Stimulated activated CD4-positive, alpha-beta T cell treated with anti-CD3 and anti-CD28 coated beads, Interleukin-4, amount 100 ng/mL, for 4 hours (primary cell): Measurements from ENCODE around the gene FOXQ1.
"Not testable (repeated sequence)": the region's sequence is repeated elsewhere in the genome, so short reads cannot be mapped to it uniquely, and the experiment has no call there.

Experiments
- DNase-seq, 2 experiments: peaks; one replicate each; pipeline ENCODE4 v3.0.0-alpha.2; 2020

The FOXQ1 gene

DNA sequence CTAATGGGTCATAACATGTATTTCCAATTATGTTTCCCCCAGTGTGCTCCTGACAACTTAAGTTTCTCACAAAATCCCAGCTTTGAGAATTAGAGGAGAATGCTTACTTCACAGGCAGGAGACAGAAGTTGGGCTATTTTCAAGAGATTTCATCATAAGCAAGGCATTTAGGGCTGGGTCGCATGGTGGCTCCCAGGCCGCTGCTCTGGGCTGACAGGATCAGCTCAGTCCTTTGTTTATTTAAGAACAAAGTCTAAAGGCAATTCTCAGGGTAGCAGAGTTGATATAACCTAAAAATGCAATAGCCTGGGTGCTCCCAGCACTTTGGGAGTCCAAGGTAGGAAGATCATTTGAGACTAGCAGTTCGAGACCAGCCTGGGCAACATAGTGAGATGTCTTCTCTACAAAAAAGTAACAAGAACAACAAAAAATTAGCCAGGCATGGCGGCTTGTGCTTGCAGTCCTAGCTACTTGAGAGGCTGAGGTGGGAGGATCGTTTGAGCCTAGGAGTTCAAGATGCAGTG is 10.9 kb downstream of the FOXQ1 start:
- no peak for DNase-seq

DNA sequence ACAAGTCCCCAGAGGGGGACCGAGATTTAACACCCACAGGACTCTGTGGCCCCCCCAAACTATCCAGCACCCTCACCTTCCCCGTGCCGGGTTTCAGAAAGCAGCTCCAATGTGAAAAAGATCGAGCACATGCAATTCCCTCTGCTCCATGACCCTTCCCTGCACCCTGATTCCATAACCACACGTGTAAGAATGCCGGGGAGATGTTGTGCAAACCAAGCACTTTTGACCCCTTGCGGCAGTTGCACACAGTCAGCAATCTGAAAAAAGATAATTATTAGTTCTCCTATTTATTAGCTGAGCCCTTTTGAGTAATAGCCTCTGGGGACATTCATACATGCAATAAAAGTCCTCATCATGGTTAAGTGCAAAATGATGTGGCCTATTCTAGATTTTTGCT is 13.0 kb downstream of the FOXQ1 start:
- DNase-seq = no peak

DNA sequence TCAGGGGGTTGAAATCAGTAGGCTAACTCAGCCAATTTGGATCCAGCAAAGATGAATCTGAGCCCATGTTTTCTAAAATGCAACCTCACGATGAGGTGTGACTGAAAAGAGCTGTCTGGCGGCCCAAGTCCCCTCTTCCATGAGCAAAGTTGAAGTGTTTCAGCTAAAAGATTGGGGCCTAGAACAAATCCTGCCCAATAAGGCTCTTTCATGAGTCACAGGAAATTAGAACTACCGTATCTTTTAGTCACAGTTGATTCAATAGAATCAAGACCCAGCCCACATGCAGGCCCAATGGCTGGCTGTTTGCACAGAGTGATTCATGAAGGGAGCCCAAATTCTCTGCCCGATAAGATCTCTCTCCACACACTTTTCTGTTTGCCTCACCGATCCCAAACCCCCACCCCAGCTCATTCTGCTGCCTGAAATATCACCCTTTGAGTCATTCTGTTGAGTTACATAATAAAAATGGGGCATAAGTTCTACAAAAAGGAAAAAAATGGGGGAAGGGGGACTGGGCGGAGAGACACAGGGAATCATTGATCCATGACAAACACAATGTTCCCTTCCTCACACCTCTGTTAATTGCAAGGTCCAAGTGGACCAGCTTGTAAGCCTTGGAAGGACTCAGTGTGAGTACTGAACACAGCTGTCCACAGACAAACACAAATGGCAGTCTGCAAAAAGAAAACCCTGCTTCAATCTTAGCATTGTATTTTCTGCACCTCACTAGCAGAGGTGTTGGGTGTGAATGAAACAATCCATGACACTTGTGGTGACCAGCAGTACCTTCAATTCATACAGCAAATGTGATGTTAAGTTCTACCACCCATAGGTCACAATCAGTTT is 13.8 kb downstream of the FOXQ1 start:
- no peak for DNase-seq

DNA sequence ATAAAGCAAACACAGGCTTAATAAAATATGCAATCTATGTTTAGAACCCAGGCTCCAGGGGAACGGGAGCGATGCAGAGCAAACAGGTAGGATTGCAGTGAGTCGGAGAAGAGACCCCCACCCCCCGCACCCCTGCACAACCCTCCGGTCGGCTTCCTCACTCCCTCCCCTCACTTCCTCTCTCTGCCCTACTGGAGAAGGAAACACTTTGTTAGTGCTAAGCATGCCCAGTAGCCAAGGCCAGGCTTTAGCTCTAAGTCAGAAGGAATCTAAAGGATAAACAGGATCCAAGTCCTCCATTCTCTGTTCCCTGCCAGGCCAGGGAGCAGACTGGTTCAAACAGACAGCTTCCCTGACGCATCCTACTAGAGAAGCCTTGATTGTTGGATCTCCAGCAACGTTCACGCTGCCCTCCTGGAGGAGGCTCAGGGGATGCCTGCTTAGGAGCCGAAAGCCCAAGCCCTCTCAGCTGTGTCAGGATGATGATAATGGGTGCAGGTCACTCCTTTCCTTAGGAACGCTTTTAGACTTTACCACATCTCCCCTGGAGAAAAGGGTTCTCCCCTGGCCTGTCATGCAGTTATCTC is 14.7 kb downstream of the FOXQ1 start:
- no peak for DNase-seq

DNA sequence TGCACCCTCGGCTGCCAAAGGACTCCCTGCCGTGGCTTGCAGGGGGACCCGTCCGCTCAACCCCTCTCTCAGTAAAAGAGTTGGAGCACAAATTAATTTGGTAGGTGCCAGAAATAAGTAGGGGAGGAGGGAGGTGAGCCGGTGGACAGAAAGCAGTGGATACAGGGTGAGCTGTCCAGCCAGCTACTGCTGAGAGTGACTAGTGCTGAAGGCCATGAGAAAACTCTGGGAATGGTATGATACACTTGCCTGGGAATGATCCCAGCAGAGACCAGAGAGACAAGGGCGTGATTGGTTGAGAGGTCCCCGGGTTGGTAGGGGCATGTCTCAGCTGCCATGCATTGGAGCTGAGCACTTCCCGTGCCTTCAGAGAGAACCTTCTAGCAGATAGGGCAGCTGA is 15.7 kb downstream of the FOXQ1 start:
- DNase-seq = no peak

DNA sequence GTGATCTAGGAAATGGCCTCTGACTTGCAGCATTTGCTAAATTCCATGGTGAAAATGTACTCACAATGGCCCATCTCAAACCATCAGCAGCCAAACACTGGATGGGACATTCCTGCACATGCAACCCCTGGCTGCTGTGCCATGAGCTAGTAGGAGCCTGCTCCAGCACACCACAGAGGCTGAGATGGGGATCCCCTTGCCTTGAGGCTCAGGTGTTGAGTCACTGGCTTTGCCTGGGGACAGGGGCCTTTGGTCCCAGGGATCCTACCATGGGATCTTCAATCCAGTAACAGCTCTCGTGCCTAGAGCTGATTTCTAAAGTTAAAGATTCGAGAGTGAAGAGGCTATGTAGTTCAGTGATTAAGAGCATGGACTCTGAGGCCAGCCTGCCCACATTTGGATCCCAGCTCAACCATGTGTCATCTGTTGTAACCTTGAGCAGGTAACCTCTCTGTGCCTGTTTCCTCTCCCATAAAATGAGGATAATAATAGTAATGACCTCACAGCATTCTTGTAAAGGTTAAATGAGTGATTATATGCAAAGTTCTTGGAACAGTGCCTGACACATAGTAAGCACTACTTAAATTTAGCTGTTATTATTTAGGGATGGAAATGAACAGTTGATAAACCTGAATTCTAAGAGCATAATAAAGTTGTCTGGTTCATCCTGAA is 16.4 kb downstream of the FOXQ1 start:
- DNase-seq = no peak

DNA sequence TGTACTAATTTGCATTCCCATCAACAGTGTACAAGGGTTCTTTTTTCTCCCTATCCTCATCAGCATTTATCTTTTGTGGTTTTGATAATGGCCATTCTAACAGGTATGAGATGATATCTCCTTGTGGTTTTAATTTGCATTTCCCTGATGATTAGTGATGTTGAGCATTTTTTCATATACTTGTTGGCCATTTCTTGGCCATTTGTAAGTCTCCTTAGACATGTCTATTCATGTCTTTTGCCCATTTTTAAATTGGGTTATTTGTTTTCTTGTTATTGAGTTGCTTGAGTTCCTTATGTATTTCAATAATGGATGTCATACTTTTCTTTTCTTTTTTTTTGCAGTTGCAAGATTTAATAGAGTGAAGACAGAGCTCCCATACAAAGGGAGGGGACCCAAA is 17.8 kb downstream of the FOXQ1 start:
- no peak for DNase-seq

DNA sequence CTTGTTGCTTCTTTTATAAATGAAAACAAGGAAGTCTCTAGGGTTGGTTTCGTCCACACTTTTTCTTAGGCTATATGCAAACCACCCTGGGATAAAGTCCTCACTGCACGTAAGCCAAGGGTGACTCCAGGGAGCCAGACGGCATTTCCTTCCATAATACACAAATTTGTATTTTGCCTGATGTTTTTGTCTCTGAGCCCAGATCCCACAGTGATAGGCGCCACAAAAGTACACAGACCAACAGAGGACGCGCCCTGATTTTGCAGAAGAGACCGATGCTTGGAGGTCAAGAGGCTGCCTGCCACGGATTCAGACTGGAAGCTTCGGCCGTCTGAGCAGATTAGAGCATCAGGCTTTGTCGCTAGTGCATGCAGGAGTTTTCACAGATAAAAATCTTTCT is 22.8 kb downstream of the FOXQ1 start:
- DNase-seq = no peak

DNA sequence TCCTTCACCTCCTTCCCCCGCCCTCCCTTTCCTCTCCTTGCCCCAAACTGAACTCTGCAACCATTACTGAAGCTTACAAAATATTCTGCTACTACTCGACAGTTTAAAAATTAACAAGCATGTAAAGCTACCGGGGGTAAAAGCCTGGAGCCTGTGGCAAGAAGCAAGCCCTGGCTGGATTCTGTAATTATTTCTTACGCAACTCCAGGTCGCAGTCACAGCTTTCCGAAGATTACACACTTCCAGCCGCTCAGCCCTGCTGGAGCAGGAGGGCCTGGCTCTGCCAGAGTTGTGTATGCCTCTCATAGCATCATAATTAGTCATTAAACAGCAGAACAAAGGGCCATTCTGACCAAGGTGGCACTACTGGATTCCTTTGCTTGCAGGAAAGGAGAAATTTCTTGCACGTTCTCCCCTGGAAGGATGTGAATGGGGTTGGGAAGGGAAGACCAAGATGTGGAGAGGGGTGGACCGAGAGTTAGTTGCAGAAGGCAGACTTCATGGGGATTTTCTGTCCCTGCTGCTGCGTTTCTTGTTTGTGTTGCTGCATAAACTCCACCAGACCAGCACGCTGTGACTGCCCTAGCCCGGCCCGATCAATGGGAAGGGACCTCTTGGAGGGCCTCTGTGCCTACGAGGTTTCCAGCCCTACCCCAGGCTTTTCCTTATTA is 23.6 kb downstream of the FOXQ1 start:
- DNase-seq = no peak

DNA sequence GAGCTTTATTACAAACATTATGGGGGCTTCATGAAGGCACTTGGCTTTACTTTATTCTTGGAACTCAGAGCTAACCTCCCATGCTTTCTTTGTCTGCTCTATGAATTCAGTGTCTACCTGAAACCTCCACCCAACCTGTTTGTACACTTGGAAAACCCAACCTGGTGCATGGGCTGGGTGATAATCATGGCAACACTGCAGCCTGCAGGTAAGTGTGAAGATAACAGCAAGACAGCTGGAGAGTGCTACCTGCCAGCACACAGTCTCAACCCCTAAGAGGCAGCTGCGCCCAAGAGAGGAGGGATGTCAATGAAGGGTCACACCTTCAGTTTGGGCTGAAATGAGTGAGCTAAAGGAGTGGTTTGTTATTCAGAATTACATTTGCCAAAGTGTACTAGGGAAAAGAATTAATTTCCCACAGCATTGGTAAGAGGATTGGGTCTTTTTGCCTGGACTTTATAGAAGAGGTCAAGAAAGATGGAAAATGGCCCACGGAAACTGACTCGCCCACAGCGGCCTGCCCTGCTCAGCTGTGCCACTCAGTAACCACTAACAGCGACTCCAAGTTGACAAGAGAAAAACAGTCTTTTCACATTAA is 24.4 kb downstream of the FOXQ1 start:
- no peak for DNase-seq

DNA sequence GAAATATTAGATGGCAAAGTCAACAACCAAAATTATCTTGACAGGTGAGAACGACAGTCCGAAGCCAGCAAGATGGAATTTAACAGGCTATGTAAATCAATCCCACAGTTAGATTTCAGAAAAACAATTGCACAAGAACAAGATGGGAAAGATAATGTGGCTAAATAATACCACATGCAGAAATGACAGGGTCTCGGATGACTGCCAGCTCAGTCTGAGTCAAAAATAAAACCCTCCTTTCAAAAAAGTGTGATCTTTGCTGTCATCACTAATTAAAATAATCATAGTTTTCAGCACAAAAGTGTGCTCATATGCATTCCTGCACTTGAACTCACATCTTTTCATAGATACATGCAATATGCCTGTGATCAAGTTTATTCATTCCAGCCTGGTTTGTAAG is 25.9 kb downstream of the FOXQ1 start:
- no peak for DNase-seq

DNA sequence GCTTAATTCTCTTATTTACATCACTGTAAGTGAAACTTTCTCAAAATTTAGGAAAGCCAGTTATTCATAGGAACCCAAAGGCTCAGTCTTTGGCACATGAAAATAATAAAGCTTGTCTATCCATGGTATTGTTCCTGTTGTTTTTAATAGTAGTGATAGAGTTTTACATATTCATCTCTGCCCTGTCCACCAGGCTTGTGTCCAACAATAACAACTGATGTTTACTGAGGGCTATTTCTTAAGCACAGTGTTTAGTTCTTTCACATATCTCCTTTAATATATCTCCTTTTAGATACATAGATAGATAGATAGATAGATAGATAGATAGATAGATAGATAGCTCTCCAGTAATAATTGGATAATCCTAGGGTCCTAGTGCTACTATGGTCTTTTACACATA is 34.2 kb downstream of the FOXQ1 start:
- no peak for DNase-seq

DNA sequence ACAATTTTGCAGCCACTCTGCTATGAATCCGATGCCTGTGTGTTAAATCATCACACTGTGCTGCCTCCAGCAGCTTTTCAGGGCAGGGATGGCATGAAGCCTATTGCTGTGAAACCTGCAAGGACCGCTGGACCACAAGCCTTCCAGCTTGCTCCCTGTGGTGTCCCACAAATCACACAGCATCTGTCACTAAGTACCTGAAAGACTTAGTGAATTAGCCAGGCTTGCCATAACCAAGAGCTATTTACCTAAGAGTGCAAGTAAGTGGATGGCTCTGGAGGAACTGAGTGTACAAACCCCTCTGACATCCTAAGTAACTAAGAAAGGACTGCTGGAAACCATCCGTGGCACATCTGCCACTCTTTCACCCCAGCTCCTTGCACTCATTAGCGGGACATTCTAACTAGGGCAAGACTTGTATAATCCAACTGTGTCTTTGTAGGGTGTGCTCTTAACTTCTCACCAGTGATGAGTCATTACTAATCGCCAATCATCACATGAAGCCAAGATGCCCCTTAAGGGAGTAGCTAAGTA is 34.7 kb downstream of the FOXQ1 start:
- no peak for DNase-seq

DNA sequence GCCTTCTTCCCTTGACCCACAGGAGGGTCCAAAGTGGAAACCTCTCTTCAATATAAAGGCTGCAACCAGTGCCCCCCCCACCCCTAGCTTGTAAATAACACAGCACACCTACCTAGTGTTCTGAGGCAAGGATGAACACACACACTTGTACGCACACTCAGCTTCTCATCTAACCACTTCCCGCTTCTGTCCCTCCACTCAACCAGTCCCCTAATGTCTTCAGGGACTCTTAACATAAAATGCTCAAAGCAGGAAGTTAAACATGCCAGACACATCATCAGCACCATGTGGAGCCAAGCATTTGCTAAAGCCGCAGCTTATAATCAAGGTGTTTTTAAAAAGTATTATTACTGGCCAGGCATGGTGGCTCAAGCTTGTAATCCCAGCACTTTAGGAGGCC is 35.3 kb downstream of the FOXQ1 start:
- DNase-seq = no peak

DNA sequence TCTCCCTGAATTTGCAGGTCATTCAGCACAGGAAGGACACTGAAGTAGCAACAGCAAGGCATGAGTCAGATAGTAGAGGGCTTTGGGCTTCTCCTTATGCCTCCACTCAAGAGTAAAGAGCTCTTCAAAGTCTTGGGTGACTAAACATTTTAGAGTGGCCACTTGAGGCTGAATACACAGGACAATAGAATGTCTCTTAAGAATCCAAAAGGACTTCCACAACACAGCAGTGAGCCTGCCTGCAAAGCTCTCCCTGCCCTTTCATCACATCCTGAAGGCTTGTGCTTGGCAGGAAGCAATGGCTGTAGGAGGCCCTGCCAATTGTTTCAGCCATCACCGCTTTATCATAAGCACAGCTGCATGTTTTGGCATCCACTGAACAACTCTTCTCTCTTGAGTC is 36.8 kb downstream of the FOXQ1 start:
- no peak for DNase-seq

DNA sequence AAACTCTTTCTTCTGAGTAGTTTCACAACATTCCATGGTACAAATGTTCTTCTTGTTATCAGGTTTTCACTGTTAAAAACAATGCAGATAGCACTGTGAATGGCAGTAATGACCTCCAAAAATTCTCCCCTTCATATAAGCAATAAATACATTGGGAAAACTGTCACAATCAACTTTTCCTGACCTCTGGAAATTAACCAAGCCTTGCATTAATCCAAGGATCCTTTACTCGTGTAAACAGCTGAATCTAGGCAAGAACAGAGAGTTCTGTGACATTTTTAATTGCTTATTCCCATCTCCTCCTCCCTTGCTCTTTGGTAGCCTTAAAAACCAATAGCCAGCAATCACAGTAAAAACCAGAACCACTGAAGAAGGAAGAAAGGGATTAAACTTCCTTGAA is 37.8 kb downstream of the FOXQ1 start:
- no peak for DNase-seq

DNA sequence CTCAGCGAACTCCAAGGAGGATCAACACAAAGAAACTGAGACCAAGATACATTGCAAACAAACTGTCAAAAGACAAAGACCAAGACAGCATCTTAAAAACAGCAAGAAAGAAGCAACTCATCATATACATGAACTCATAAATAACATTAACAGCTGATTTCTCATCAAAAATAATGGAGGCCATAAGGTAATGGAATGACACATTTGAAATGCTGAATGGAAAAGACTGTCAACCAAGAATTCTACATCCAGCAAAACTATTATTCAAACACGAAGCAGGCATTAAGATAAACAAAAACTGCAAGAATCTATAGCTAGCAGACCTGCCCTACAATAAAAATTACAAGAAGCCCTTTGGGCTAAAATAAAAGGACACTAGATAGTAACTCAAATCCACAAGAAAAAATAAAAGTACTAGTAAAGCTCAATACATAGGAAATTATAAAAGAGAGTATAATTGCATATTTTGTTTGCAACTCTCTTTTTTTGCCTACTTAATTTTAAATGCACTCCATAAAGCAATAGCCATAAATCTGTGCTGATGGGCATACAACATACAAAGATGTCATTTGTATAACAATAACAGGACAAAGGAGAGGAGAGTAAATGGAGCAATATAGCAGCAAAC is 39.6 kb downstream of the FOXQ1 start:
- no peak for DNase-seq

DNA sequence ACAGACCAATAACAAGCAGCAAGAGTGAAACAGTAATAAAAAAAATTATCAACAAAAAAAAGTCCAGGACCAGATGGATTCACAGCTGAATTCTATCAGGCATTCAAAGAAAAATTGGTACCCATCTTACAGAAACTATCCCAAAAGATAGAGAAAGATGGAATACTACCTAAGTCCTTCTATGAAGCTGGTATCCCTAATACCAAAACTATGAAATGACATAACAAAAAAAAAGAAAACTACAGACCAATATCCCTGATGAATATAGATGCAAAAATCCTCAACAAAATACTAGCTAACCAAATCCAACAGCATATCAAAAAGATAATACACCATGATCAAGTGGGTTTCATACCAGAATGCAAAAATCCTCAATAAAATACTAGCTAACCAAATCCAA is 43.2 kb downstream of the FOXQ1 start:
- not testable (repeated sequence) for DNase-seq

DNA sequence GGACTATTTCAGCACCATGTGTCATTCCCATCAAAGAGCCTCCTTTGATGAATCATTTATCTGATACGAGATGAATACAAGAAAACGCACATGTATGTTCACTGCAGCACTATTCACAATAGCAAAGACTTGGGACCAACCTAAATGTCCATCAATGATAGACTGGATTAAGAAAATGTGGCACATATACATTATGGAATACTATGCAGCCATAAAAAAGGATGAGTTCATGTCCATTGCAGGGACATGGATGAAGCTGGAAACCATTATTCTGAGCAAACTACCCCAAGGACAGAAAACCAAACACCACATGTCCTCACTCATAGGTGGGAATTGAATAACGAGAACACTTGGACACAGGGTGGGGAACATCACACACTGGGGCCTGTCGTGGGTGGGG is 49.8 kb downstream of the FOXQ1 start:
- not testable (repeated sequence) for DNase-seq

DNA sequence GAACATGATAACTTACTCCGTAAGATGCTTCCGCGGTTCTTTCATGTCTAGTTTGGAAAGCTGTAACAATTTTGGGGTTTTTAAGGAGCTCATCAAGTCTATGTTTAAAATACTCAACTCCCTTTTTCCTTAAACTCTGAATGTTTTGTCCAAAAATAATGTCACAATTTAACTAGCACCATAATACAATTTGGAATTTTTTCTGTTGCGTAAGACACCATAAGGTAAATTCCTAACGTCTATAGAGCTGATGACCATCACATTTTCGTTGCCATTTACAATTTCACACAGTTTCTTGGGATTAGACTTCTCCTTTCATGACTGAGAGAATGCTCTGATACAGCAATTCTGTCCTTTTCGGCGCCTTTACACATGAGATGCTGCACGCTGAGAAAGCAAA is 50.7 kb downstream of the FOXQ1 start:
- DNase-seq = no peak

DNA sequence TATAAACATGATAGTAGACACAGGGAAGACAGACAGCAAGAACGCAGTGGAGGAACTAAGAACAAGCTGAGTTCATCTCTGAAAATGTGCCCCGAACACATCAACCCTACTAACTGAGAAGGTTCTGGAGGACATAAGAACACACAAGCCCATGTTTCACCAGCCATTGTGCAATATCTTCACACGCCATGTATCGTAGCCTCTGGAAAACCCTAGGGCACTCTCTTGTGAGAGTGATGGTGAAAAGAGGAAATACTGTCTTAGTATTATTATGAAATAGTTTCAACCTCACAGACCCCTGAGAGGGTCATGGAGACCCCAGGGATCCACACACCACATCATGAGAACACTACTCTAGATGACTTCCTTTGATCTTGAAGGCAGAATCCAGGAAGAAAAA is 51.4 kb downstream of the FOXQ1 start:
- no peak for DNase-seq
